NOMO-1 (cell line): Measurements from ENCODE around the gene CDH13.

ENCODE experiments used
- DNase-seq, 2 experiments: peaks; one replicate each; lab custom pipeline; 2025; ENCODE audit not compliant: unreplicated experiment in 2 of 2; lab: John Stamatoyannopoulos, UW

CDH13 gene

GRCh38 chr16:83365166-83365565 is 738.4 kb downstream of the CDH13 start:
- DNase-seq = no peak

DNA sequence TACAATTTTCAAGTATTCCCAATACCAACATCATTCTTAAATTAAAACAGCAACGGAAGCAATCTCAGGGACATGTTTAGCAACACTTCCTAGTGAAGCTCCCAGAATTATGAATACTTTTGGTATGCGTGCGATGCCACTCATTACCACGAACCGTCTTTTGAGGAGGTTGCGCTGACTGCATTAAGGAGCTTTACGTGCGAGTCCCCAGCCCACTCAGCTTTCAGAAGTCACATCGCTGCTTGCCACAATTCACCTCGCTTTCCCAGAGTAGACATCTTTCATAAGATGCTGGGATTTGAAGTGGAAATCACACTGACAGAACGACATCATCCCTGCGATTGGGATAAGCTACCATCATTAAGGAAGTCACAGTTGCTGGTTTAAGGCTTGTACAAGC is 739.5 kb downstream of the CDH13 start:
- no peak for DNase-seq

- DNase-seq = no peak
Observed at GRCh38 chr16:83374979-83375378, 748.2 kb downstream of the CDH13 start.

DNA sequence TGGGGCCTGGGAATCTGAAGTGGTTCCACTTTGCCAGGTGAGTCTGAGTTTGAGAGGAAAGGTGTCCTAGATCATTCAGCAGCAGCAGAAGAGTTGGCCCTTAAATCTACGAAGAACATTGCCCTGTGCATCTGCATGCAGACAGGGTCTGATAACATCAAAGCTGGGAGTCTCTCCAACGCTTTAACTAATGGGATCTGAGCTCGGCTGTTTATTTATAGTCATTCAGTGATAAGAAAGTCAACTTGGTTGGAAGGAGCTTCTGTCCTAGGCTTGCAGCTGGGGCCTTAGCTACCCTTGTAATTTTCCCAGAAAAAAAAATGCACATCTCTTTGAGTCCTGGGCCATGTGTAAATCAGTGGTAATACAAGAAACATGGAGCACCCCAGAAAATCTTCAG is 763.0 kb downstream of the CDH13 start:
- no peak for DNase-seq

GRCh38 chr16:83390759-83391158 is 764.0 kb downstream of the CDH13 start:
- DNase-seq = no peak

- no peak for DNase-seq
Observed at GRCh38 chr16:83392743-83393142, 766.0 kb downstream of the CDH13 start.

- DNase-seq = no peak
Observed at GRCh38 chr16:83393196-83393981, 766.6 kb downstream of the CDH13 start.

DNA sequence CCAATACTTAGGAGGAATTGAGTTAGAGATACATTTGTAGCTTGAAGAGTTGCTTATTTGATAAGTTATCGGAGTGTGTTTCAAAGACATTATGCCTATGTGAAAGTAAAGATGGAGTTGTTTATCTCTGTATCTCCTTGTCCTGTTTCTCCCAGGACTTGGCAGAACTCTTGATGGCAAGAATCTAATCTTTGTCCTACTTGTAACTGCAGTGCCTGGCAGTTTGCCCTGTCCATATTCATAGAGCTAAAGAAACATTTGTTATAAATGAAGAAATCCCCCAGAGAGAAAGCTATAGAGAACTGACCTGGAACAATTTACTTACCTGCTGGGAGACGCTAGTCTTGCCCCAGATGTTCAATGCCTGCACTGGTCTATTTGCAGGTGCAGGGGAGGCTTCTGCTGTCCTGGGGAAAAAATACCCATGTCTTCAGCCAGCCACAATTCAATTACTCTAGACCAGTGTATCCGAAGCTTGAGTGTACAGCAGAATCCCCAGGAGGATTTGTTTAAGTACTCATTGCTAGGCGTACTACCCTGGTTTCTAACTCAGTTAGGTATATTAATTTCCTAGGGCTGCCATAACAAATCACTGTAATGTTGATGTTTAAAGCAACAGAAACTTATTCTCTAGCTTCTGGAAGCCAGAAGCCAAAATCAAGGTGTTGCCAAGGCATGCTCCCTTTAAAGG is 771.0 kb downstream of the CDH13 start:
- DNase-seq = no peak

GRCh38 chr16:83400234-83400633 is 773.5 kb downstream of the CDH13 start:
- no peak for DNase-seq

DNA sequence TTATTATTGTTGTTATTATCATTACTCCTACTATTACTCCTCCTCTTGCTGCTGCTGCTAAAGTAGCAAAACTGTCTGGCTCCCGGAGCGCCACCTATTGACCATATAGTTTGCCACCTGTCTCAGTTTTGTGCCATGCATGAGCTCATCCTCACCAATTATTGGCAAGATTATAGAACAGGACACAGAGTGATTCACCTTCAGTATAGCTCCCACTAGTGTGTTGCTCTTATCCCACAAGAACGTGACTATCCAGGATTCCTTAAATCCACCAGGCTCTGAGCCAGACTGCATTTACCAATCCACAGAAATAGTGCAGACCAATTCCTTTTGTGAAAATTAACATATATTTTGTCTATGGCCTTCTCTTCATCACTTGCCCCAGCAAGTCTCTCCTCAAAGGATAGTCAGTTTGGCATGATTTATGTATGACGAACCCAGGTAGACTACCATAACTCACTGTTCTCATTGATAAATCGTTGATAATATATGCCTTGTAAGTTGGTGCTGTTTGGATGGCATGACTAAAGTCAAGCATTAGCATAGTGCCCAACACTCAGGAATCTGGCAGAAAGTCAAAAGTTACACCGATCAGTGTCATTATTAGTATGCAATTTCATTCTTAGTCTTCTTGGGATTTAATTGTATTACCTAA is 775.5 kb downstream of the CDH13 start:
- no peak for DNase-seq

DNA sequence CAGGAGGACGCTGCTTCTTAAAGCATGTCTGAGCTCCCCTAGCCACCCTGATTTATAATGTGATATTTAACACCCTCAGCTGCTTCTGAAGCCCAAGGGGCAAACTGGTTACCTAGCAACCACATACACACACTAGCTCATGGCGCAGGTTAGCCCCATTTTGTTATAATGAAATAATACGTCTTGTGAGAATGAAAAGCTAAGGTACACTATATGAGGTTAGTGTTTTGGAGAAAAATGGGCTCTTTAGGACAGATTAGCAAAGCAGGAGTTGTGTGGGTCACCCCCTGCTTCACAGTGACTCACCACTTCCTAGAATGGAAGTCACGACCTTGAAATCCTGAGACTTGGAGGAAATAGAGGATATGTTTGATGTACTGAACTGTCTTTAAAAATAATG is 776.2 kb downstream of the CDH13 start:
- no peak for DNase-seq

DNA sequence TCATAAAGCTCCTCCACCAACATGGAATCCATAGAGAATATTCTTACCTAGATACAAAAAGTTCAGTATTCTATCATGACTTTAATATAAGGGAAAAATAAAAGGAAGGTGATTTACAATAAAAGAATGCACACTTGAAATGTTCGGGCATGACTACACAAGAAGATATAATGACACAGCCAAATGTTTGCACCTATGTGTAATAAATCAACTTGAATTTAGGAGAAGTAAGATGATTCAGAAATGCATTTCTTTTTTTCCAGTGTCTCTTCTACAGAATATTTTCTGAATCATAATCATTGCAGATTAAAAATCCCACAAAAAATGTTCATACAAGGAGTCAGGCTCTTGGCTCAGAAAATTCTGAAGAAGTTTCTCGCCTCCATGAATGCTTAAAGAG is 777.0 kb downstream of the CDH13 start:
- no peak for DNase-seq

DNA sequence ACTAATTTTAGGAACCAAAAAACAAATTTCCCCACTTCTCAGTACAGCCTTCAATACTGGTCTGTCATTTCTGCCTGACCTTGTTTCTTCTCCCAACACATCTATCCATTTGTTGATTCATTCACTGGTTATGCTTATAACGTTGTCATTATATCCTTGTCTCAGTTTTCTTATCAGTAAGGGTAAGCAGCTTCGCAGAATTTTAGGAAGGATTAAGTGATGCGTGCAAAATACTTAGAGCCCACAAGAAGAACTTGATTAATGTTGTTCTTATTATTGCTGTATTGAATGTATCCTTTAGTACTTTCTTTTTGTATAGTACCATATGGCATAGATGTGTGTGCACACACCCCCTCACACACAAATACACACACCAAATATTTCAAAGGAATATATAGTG is 777.5 kb downstream of the CDH13 start:
- DNase-seq = no peak

DNA sequence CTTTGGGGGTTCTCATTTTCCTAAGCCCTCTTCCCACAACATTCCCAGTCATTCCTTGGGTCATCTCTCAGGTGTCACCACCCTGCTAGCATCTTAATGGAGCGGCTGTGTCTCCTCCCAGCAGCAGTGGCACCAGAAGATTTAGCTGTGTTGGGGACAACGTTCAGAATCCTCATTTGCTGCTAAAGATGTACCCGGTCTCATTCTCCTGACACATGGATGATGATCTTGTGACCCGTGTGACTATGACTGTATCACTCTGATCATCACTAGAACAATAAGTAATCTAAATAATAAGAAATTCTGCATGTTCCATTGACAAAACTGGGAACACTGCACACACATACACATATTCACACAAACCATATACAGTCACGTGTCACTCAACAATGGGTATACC is 781.2 kb downstream of the CDH13 start:
- DNase-seq = no peak

DNA sequence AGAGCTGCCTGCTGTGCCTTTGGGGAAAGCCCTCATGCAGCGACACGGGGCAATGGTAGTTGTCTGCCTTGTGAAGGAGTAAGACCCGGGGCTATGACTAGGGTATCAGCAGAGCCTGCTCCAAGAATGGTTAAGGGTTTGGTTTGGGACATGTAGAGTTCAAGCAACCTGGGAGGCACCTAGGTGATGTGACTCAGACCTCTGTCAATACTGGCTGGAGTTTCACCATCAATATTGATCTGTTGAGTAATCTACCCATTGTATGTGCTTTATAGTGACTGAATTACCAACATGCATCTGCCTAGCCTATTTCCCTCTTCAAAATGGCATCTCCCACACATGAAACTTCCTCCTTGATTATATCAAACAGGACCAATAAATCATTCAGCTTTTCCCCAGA is 782.6 kb downstream of the CDH13 start:
- no peak for DNase-seq

GRCh38 chr16:83418565-83418964 is 791.8 kb downstream of the CDH13 start:
- DNase-seq = no peak

- peak in 1 of 2 experiments; percentile 1 for DNase-seq
Observed at GRCh38 chr16:83420206-83420760, 793.5 kb downstream of the CDH13 start.

GRCh38 chr16:83433201-83433600 is 806.4 kb downstream of the CDH13 start:
- DNase-seq = no peak

DNA sequence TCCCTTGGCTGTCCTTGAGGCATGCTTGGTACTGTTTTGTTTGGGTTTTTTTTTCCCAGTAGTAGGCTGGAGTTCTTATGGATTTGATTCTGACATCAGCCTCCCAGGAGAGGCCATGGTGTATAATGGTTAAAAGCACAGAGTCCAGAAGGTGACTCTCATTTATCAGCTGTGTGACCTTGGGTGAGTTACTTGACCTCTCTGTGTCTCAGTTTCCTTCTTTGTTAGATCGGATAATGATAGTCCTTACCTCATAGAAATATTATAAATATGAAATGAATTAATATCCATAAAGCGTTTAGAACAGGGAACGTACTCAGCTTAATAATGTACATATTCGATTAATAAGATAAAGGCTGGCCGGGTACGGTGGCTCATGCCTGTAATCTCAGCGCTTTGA is 810.3 kb downstream of the CDH13 start:
- no peak for DNase-seq

DNA sequence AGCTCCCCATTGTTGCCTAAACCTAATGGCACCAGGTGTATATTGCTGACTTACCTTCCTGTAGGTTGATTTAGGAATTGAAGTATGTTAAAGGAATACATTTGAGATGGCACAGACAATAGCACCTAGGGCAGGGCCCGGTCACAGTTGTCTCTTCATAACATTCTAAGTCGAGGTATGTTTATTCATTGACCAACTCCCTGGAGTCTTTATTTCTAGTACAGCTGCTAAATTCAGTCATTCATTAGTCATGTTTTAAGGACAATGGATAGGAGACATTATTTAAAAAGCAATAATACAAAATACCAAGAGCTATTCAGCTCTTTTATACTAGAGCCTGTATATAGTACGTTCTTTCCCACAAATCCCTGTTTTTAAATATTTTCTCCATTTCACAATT is 811.6 kb downstream of the CDH13 start:
- no peak for DNase-seq

DNA sequence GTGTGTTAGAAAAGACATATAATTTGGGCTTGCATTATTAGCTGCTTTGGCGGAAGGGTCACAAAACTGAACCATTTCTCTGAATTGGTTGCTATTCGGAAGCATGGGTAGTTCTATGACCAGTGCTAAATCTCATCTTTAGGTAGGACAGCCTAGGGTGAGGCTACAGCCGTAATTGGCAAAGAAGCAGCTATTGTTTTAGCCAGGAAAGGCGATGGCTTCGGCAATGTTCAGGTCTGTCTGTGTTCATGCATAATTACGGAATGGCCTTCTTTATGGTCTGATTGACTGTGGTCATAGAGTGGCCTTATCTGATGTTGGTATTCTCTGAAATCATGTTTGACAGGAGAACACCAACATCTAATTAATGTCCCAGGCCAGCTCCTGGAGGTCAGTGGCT is 812.6 kb downstream of the CDH13 start:
- no peak for DNase-seq

- DNase-seq = no peak
Observed at GRCh38 chr16:83441517-83441916, 814.7 kb downstream of the CDH13 start.
